HepG2 (cell line): ENCODE data around the gene CHCT1. TPM values are rescaled to one million over a fixed set of nuclear protein-coding genes. Genes with fewer than 3 reads are reported as not detected.
A peak's percentile ranks its signal among the peaks of the same experiment; 100 is the strongest.

Source experiments
- ARNT2 ChIP-seq: sonication (generic); formaldehyde crosslinking; IDR thresholded peaks from 2 replicates; pipeline ENCODE4 v1.8.0; 2022; ENCODE audit warnings: mild to moderate bottlenecking, low read depth, missing genetic modification reagents, moderate library complexity
- ARNTL ChIP-seq: sonication (generic); formaldehyde crosslinking; IDR thresholded peaks from 2 replicates; pipeline ENCODE4 v1.4.0; 2020; ENCODE audit warnings: mild to moderate bottlenecking, missing genetic modification reagents
- CREM ChIP-seq, 2 experiments: sonication (generic) in 1 of 2; formaldehyde crosslinking in 1 of 2; IDR thresholded peaks; 2 replicates each; pipeline versions ENCODE4 v1.4.0 to v1.6.1; 2016 to 2020; ENCODE audit warnings: antibody characterized with exemption in 1 of 2, mild to moderate bottlenecking in 1 of 2, missing genetic modification reagents in 1 of 2
- EP300 ChIP-seq, 3 experiments: sonication (generic) in 1 of 3; formaldehyde crosslinking in 1 of 3; IDR thresholded peaks; 2 replicates each; pipeline versions ENCODE4 v1.5.1 to v1.6.1; 2011 to 2020; ENCODE audit warnings: low read depth in 2 of 3, low read length in 2 of 3, borderline replicate concordance in 1 of 3, improper control_type of control experiment in 1 of 3, mild to moderate bottlenecking in 1 of 3, missing genetic modification reagents in 1 of 3, moderate library complexity in 1 of 3
- HMGXB4 ChIP-seq, 2 experiments: sonication (generic) in 1 of 2; formaldehyde crosslinking in 1 of 2; IDR thresholded peaks; 2 replicates each; pipeline versions ENCODE4 v1.4.0 to v1.6.1; 2018 to 2020; ENCODE audit warnings: missing genetic modification reagents in 2 of 2, borderline replicate concordance in 1 of 2, low read depth in 1 of 2, mild to moderate bottlenecking in 1 of 2, missing biosample characterization in 1 of 2
- MAFF ChIP-seq: IDR thresholded peaks from 2 replicates; pipeline ENCODE4 v1.6.1; 2011; ENCODE audit warnings: low read depth, low read length, improper control_type of control experiment
- MAX ChIP-seq: IDR thresholded peaks from 2 replicates; pipeline ENCODE4 v1.6.1; 2012; ENCODE audit warnings: inconsistent platforms
- PAF1 ChIP-seq: IDR thresholded peaks from 2 replicates; pipeline ENCODE4 v1.6.1; 2016; ENCODE audit warnings: missing genetic modification reagents, missing compliant biosample characterization
- SALL2 ChIP-seq: sonication (generic); formaldehyde crosslinking; IDR thresholded peaks from 2 replicates; pipeline ENCODE4 v1.8.1; 2023; ENCODE audit warnings: mild to moderate bottlenecking, missing genetic modification reagents, inconsistent platforms
- TFE3 ChIP-seq: IDR thresholded peaks from 2 replicates; pipeline ENCODE4 v1.6.1; 2016
- TRIM24 ChIP-seq: sonication (generic); formaldehyde crosslinking; IDR thresholded peaks from 2 replicates; pipeline ENCODE4 v1.8.0; 2022; ENCODE audit warnings: mild to moderate bottlenecking, missing genetic modification reagents
- ZFP62 ChIP-seq: sonication (generic); formaldehyde crosslinking; IDR thresholded peaks from 2 replicates; pipeline ENCODE4 v1.4.0; 2020; ENCODE audit warnings: missing genetic modification reagents
- ZFP82 ChIP-seq: sonication (generic); formaldehyde crosslinking; IDR thresholded peaks from 2 replicates; pipeline ENCODE4 v1.5.1; 2020; ENCODE audit warnings: mild to moderate bottlenecking, missing genetic modification reagents, borderline replicate concordance
- ZFY ChIP-seq: sonication (generic); formaldehyde crosslinking; IDR thresholded peaks from 2 replicates; pipeline ENCODE4 v1.4.0; 2020; ENCODE audit warnings: missing genetic modification reagents
- ZNF343 ChIP-seq: sonication (generic); formaldehyde crosslinking; IDR thresholded peaks from 2 replicates; pipeline ENCODE4 v1.4.0; 2020; ENCODE audit warnings: mild to moderate bottlenecking, missing genetic modification reagents
- ZNF468 ChIP-seq: sonication (generic); formaldehyde crosslinking; IDR thresholded peaks from 2 replicates; pipeline ENCODE4 v1.8.0; 2022; ENCODE audit warnings: mild to moderate bottlenecking, moderate library complexity, missing genetic modification reagents
- ZNF749 ChIP-seq: sonication (generic); formaldehyde crosslinking; IDR thresholded peaks from 2 replicates; pipeline ENCODE4 v1.8.0; 2022; ENCODE audit warnings: mild to moderate bottlenecking, missing genetic modification reagents, moderate library complexity, borderline replicate concordance
- ZNF850 ChIP-seq: sonication (generic); formaldehyde crosslinking; conservative IDR thresholded peaks from 2 replicates; pipeline ENCODE4 v1.9.0; 2021; ENCODE audit warnings: mild to moderate bottlenecking, missing genetic modification reagents
- polyA plus RNA-seq, 8 experiments: library from polyadenylated mRNA; depleted of rRNA in 3 of 8; stranded (reverse) in 7 of 8; unstranded in 1 of 8; fragments of >200 nt; fragmentation: Illumina TruSeq in 4 of 8; extraction: Trizol in 4 of 8; gene quantifications; 2 replicates each; pipeline versions ENCODE4 v1.2.1 to v1.2.3, GENCODE V29; 2011 to 2016; ENCODE audit warnings: low read depth in 4 of 8, missing spikeins in 1 of 8, mixed read lengths in 1 of 8; ENCODE audit not compliant: insufficient read depth in 1 of 8
- total RNA-seq, 5 experiments: library from RNA; depleted of rRNA; stranded (reverse); fragments of >200 nt; fragmentation: Illumina TruSeq; extraction: Trizol; gene quantifications; 2 replicates each; pipeline ENCODE4 v1.2.3, GENCODE V29; 2016; ENCODE audit warnings: low read depth in 1 of 5
- TF ChIP-seq, protein P1 (sequence below): sonication (generic); formaldehyde crosslinking; IDR thresholded peaks from 2 replicates; pipeline ENCODE4 v1.9.0; 2021; ENCODE audit warnings: missing genetic modification reagents, mild to moderate bottlenecking, borderline replicate concordance

Gene CHCT1
- total and polyA plus RNA-seq, 2 of the 13 experiments (the other 11 are each of a cell fraction or from before 2014, with no cell fraction given): not detected

- TF ChIP-seq PAF1 (CRISPR knock-in tag): no peak
- 0 out of 2 replicates have a peak, but pooled peaks have one; percentile 62 for TF ChIP-seq ZFP82 (CRISPR knock-in tag)
- TF ChIP-seq, protein P1, sequence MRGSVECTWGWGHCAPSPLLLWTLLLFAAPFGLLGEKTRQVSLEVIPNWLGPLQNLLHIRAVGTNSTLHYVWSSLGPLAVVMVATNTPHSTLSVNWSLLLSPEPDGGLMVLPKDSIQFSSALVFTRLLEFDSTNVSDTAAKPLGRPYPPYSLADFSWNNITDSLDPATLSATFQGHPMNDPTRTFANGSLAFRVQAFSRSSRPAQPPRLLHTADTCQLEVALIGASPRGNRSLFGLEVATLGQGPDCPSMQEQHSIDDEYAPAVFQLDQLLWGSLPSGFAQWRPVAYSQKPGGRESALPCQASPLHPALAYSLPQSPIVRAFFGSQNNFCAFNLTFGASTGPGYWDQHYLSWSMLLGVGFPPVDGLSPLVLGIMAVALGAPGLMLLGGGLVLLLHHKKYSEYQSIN (CRISPR knock-in tag): no peak
- no peak for TF ChIP-seq TFE3 (CRISPR knock-in tag)
- TF ChIP-seq ZFY: 0 out of 2 replicates have a peak, but pooled peaks have one; percentile 16
- TF ChIP-seq CREM (IDR thresholded peaks at IDR 0.05): no peak; the same call in 1 of the 2 replicates
- TF ChIP-seq CREM (CRISPR knock-in tag; IDR thresholded peaks at IDR 0.05): no peak
- peak; percentile 58; the same call in 1 of the 2 replicates for TF ChIP-seq MAX
- TF ChIP-seq TRIM24: no peak
- no peak; the same call in 1 of the 2 replicates for TF ChIP-seq SALL2 (CRISPR knock-in tag)
- no peak; the same call in 1 of the 2 replicates for TF ChIP-seq ZNF850
- TF ChIP-seq EP300 (IDR thresholded peaks at IDR 0.05; ENCODE audit: low read depth in 2 of 2, low read length in 2 of 2): no peak
- TF ChIP-seq EP300 (CRISPR knock-in tag; IDR thresholded peaks at IDR 0.05; ENCODE audit: borderline replicate concordance): no peak
- peak; percentile 13; the same call in 1 of the 2 replicates for TF ChIP-seq ZNF343
- no peak for TF ChIP-seq HMGXB4 (CRISPR knock-in tag; IDR thresholded peaks at IDR 0.05; ENCODE audit: borderline replicate concordance in 1 of 2, low read depth in 1 of 2)
- TF ChIP-seq ZNF749 (CRISPR knock-in tag): 0 out of 2 replicates have a peak, but pooled peaks have one; percentile 7
- TF ChIP-seq ZNF468: 0 out of 2 replicates have a peak, but pooled peaks have one; percentile 16
- TF ChIP-seq ZFP62 (CRISPR knock-in tag): no peak
- TF ChIP-seq ARNT2: no peak
- TF ChIP-seq ARNTL (CRISPR knock-in tag): no peak
- TF ChIP-seq MAFF: no peak
- TF ChIP-seq, all 625 proteins: peak for 29
These were observed 29.2 kb upstream of the CHCT1 start (continued) for GRCh38 chr17:60392845-60393702.
